OCI-LY7 (cell line): ENCODE results near the gene MRI1. TPM values are rescaled to one million over a fixed set of nuclear protein-coding genes. Genes with fewer than 3 reads are reported as not detected.

ENCODE experiments used
- BruUV-seq: library from RNA; stranded (reverse); fragments of 400-500 nt; replicated peaks from 2 replicates; lab custom pipeline; 2021; lab: Mats Ljungman, UMichigan
- CTCF ChIA-PET: fragments of 300-600 bp; sonication (Branson Sonifier 250); formaldehyde crosslinking; loops from one replicate; lab custom pipeline; 2022; ENCODE audit warnings: antibody characterized with exemption; ENCODE audit not compliant: unreplicated experiment; lab: Charles Lee
- POLR2A ChIA-PET: fragments of 300-600 bp; sonication (Branson Sonifier 250); formaldehyde crosslinking; loops from one replicate; lab custom pipeline; 2022; ENCODE audit warnings: antibody characterized with exemption; lab: Charles Lee
- DNase-seq: peaks from one replicate; pipeline ENCODE4 v3.0.0-alpha.2; 2015; ENCODE audit warnings: low spot score
- H2AFZ ChIP-seq: fragments of 200-600 bp; sonication (generic), shearing (Covaris generic); 2 replicates; pipeline ENCODE4 v1.6.1; 2014; ENCODE audit warnings: mild to moderate bottlenecking, antibody characterized with exemption, low read length, moderate library complexity
- H3K27ac ChIP-seq: fragments of 200-600 bp; sonication (generic); 2 replicates; pipeline ENCODE4 v1.5.1; 2014; ENCODE audit warnings: mixed run types, low read depth, mild to moderate bottlenecking, moderate library complexity, low read length, inconsistent platforms; ENCODE audit not compliant: poor library complexity, severe bottlenecking
- H3K36me3 ChIP-seq: fragments of 200-600 bp; sonication (generic); 2 replicates; pipeline ENCODE4 v1.6.1; 2014; ENCODE audit warnings: mild to moderate bottlenecking, antibody characterized with exemption, low read length, moderate library complexity, mixed read lengths; ENCODE audit not compliant: insufficient read depth
- H3K4me1 ChIP-seq: fragments of 200-600 bp; sonication (generic); 2 replicates; pipeline ENCODE4 v1.5.1; 2014; ENCODE audit warnings: mild to moderate bottlenecking, low read length; ENCODE audit not compliant: insufficient read depth, poor library complexity, severe bottlenecking
- H3K4me2 ChIP-seq: fragments of 200-600 bp; sonication (generic); 2 replicates; pipeline ENCODE4 v1.6.1; 2014; ENCODE audit warnings: mild to moderate bottlenecking, low read length
- H3K4me3 ChIP-seq: fragments of 200-600 bp; sonication (generic); 2 replicates; pipeline ENCODE4 v1.5.1; 2014; ENCODE audit warnings: mild to moderate bottlenecking, low read depth, low read length; ENCODE audit not compliant: poor library complexity, severe bottlenecking
- H3K79me2 ChIP-seq: fragments of 200-600 bp; sonication (generic); 2 replicates; pipeline ENCODE4 v1.6.1; 2016; ENCODE audit warnings: low read depth, mild to moderate bottlenecking, low read length, moderate library complexity, mixed read lengths; ENCODE audit not compliant: insufficient read depth
- H3K9me2 ChIP-seq: fragments of 200-600 bp; sonication (generic); 2 replicates; pipeline ENCODE4 v1.6.1; 2016; ENCODE audit warnings: mild to moderate bottlenecking, low read length, mixed read lengths; ENCODE audit not compliant: insufficient read depth
- H3K9me3 ChIP-seq: fragments of 200-600 bp; sonication (generic); 2 replicates; pipeline ENCODE4 v1.6.1; 2014; ENCODE audit warnings: mild to moderate bottlenecking, mixed run types, low read length, mixed read lengths
- H4K20me1 ChIP-seq: fragments of 200-600 bp; sonication (generic); 2 replicates; pipeline ENCODE4 v1.6.1; 2014; ENCODE audit warnings: mild to moderate bottlenecking, antibody characterized with exemption, low read length, moderate library complexity, mixed read lengths; ENCODE audit not compliant: insufficient read depth
- CTCF ChIP-seq: fragments of 200-600 bp; sonication (generic); conservative IDR thresholded peaks from 2 replicates; pipeline ENCODE4 v1.5.1; 2014; ENCODE audit warnings: mild to moderate bottlenecking, antibody characterized with exemption, low read length, moderate library complexity, mixed read lengths
- EZH2phosphoT487 ChIP-seq: fragments of 200-600 bp; sonication (generic); IDR thresholded peaks from 2 replicates; pipeline ENCODE4 v1.6.1; 2018; ENCODE audit warnings: low read depth, borderline replicate concordance, mild to moderate bottlenecking, mixed run types, antibody characterized with exemption, low read length, moderate library complexity, mixed read lengths
- intact Hi-C: fragments of 100-400 bp; cut with micrococcal nuclease; formaldehyde crosslinking; loops from one replicate; pipeline ENCODE4 v1.10.0; 2022; ENCODE audit not compliant: unreplicated experiment
- total RNA-seq, 2 experiments: library from RNA; depleted of rRNA in 1 of 2; stranded (reverse); fragments of >200 nt in 1 of 2; shearing (Covaris generic) in 1 of 2; gene quantifications; 2 replicates each; pipeline ENCODE4 v1.2.3, GENCODE V29; 2014 to 2022

MRI1 gene
- total RNA-seq, 2 experiments from 2014 or later, result 23.4 to 27.3 TPM

GRCh38 chr19:13756210-13756609 lies 8.1 kb upstream of the MRI1 start:
- H3K9me3 ChIP-seq, result no peaks in the 10 kb centered on the region
- H3K4me1 ChIP-seq, result no peaks in the 10 kb centered on the region
- DNase-seq, result no peak
- H2AFZ ChIP-seq, result no peak overlapping the region
- H3K4me3 ChIP-seq, result no peak overlapping the region
- H3K4me2 ChIP-seq, result no peak overlapping the region
- no TSS peak for BruUV-seq
- H3K36me3 ChIP-seq, result peaks cover 85% of the 10 kb centered on the region
- TF ChIP-seq EZH2phosphoT487 (no peak), CTCF (no peak)
- H3K9me2 ChIP-seq, result no peaks in the 10 kb centered on the region
- ChIA-PET CTCF (no interaction called here), POLR2A (no interaction called here)
- no peak overlapping the region for H3K27ac ChIP-seq
- H4K20me1 ChIP-seq, result no peaks in the 10 kb centered on the region
- H3K79me2 ChIP-seq, result no peaks in the 10 kb centered on the region
- intact Hi-C loops, result no loop called here

DNA sequence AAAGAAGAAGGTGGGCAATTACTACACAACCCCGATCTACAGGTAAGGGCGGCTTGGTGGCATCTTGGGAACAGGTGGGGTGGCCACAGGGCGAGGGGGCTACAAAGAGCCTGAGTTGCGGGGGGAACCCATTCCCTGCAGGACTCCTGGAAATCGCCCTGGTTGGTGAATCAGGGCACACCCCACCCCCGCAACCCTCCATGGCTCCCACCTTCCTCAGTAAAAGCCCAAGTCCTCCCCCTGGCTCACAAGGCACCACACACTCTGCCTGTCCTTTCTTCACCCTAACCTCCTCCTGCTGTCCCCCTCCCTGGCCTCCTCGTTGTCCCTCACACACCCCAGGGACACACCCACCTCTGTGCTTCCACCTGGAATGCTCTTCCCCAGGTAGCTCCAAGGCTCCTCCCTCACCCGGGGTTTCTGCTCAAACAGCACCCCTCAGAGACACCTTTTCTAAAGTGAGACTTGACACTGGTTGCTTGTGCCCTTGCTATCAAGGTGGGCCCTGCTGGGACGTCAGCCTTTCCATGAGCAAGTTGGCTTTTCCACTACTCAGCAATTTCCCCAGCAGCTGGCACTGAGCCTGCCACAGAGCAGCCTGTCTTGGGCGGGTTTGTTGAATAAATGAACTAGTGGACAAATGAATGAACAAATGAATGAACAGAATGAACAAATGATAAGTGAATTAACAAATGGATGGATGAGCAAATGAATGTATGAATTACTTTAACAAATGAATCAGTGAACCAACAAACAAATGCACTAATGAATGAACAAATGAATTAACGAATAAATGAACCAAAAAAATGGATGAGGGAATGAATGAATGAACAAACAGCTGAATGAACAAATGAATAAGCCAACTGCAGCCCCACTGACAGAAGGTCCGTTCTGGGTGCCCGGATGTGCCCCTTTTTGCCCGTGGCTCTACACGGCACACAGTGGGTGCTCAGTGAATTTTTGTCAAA lies 6.2 kb upstream of the MRI1 start:
- Histone ChIP-seq H3K4me2 (no peak overlapping the region), H3K36me3 (peaks cover 86% of the 10 kb centered on the region), H3K79me2 (no peaks in the 10 kb centered on the region), H3K4me3 (no peak overlapping the region), H3K4me1 (no peaks in the 10 kb centered on the region), H3K27ac (no peak overlapping the region), H2AFZ (no peak overlapping the region), H3K9me2 (no peaks in the 10 kb centered on the region), H3K9me3 (no peaks in the 10 kb centered on the region), H4K20me1 (no peaks in the 10 kb centered on the region)
- no TSS peak for BruUV-seq
- no peak for DNase-seq
- TF ChIP-seq EZH2phosphoT487, result no peak
- no peak for TF ChIP-seq CTCF
- intact Hi-C loops, result no loop called here
- CTCF ChIA-PET, result no interaction called here
- POLR2A ChIA-PET, result no interaction called here

GRCh38 chr19:13758795-13759194 lies 5.5 kb upstream of the MRI1 start:
- no TSS peak for BruUV-seq
- Histone ChIP-seq H3K4me1 (no peaks in the 10 kb centered on the region), H3K9me3 (no peaks in the 10 kb centered on the region), H3K36me3 (peaks cover 91% of the 10 kb centered on the region), H3K9me2 (no peaks in the 10 kb centered on the region), H3K4me3 (no peak overlapping the region), H3K79me2 (no peaks in the 10 kb centered on the region), H3K4me2 (no peak overlapping the region), H4K20me1 (no peaks in the 10 kb centered on the region), H2AFZ (no peak overlapping the region), H3K27ac (no peak overlapping the region)
- POLR2A ChIA-PET, result no interaction called here
- CTCF ChIA-PET, result no interaction called here
- intact Hi-C loops, result no loop called here
- TF ChIP-seq CTCF, result no peak
- TF ChIP-seq EZH2phosphoT487, result no peak
- no peak for DNase-seq
